Activated naive CD4-positive, alpha-beta T cell treated with anti-CD3 and anti-CD28 coated beads, Interleukin-2, amount 10 ng/mL, durations not matched to agents 7 days and 5 days (primary cell): ENCODE measurements around the gene FBXO8.

Experiments used
- CTCF ChIA-PET: fragments of 350-600 bp; sonication (Branson Sonifier 250); formaldehyde crosslinking; loops from one replicate; lab custom pipeline; 2021; ENCODE audit warnings: antibody characterized with exemption; lab: Charles Lee
- DNase-seq: peaks from one replicate; pipeline ENCODE4 v3.0.0-alpha.2; 2020
- H3K27ac Mint-ChIP-seq: one replicate; pipeline ENCODE4 v1.8.0; 2021; ENCODE audit warnings: mild to moderate bottlenecking, moderate library complexity, mixed read lengths
- H3K27me3 Mint-ChIP-seq: one replicate; pipeline ENCODE4 v1.8.0; 2021; ENCODE audit warnings: mild to moderate bottlenecking, mixed read lengths
- H3K36me3 Mint-ChIP-seq: one replicate; pipeline ENCODE4 v1.8.0; 2021; ENCODE audit warnings: mixed read lengths
- H3K4me1 Mint-ChIP-seq: one replicate; pipeline ENCODE4 v1.8.0; 2021; ENCODE audit warnings: mixed read lengths
- H3K4me3 Mint-ChIP-seq: one replicate; pipeline ENCODE4 v1.8.0; 2021; ENCODE audit warnings: mild to moderate bottlenecking, moderate library complexity, mixed read lengths
- H3K9me3 Mint-ChIP-seq: one replicate; pipeline ENCODE4 v1.8.0; 2021; ENCODE audit warnings: mixed read lengths

Gene FBXO8

DNA sequence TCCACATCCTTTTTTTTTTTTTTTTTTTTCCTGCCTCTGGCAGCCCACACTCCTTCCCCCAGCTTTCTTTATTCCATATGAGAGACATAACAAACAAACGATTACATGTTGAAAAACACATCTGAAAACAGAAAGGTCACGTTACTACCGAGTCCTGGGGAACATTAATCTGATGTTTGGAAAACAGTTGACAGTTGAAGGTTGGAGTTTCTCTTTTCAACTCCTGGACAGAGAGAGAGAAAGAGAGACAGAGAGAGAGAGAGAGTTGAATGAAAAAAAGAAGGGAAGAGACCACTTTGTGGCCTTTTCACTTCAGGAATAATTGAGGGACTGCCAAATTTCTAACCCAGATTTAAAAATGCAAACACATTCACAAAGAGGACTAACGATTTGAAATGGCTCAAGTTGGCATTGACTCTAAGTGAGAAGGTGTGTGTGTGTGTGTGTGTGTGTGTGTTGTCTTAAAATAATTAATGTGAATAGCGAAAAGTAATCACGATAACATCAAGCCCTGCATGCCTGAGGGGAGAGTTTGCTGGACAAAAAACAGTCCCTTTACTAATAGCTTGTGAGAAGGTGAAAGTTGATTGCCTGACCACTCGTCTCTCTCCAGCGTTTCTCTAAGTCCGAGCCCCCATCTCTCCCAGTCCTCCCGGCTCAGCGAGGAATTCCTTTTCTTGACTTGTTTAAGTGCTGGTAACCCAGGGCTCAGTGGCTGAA, 67.3 kb downstream of the FBXO8 start:
- Mint-ChIP-seq H3K27me3 (peaks cover 79% of the 10 kb centered on the region), H3K27ac (peak overlapping the region; percentile 67), H3K4me3 (no peak overlapping the region), H3K36me3 (peaks cover 3% of the 10 kb centered on the region), H3K4me1 (peaks cover 44% of the 10 kb centered on the region), H3K9me3 (no peaks in the 10 kb centered on the region)
- CTCF ChIA-PET = interaction anchor here (0.7 to 1.3 kb wide), 2 partner anchors 24 to 712 kb away, joined by 3 read pairs; no protein-coding TSS in a partner anchor
- DNase-seq = no peak

DNA sequence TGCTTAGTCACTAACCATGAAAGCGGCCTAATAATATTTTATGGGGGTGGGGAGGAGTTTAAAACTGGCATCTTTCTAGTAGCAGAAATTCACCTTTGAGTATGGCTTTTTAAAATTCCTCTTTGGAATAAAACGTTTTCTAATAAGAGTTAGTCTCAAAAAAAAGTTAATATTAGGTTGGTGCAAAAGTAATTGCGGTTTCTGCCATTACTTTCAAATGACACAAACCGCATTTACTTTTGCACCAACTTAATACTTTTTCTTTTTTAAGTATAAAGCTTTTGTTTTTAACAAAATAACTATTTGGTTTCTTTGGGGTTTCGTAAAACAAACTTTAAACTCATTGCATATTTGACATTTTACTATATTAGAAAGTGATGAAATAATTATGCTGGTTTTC, 68.4 kb downstream of the FBXO8 start:
- Mint-ChIP-seq H3K9me3 (no peaks in the 10 kb centered on the region), H3K4me3 (no peak overlapping the region), H3K36me3 (peaks cover 3% of the 10 kb centered on the region), H3K27me3 (peaks cover 86% of the 10 kb centered on the region), H3K4me1 (peaks cover 44% of the 10 kb centered on the region), H3K27ac (no peak overlapping the region)
- no peak for DNase-seq
- CTCF ChIA-PET = interaction anchor here (1.0 kb wide), 1 partner anchor 9 kb away, joined by 3 read pairs; no protein-coding TSS in a partner anchor

DNA sequence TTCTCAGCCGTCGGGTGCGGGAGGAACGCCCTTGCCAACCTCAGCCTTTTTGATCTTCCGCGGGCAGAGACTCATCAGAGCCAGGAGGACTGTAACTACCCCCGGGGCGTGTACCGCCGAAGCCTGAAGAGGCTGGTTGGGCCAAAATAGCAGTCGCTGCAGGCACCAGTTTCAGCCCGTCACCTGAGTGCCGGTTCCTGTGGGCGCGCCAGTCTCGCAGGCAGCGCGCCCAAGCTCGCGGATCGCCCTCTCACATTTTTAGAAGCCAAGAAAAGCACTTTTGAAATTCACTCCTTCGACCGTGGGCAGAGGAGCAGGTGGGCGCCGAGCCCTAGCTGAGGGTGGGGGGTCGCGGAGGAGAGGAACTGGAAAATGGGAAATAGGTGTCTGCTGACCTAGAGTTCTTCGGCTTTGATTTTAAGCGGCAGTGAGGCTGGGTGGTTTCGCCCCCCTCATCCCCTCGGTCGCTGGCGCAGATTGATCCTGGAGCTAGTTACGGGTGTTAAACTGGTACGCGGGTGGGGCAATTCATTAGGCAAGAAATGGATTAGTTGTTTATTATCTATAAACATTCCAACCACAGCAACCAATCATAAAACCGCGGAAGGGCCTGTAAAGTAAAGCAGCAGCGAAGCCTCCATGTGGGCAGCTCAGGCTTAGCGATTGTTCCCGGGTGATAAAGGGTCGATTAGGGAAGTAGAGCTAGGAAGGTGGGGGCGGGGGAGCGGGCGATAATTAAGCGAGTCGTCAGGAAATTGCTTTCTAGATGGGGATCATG, 69.2 kb downstream of the FBXO8 start:
- Mint-ChIP-seq H3K36me3 (peaks cover 3% of the 10 kb centered on the region), H3K4me3 (peak overlapping the region; percentile 29), H3K9me3 (no peaks in the 10 kb centered on the region), H3K27me3 (peaks cover 89% of the 10 kb centered on the region), H3K27ac (peak overlapping the region; percentile 9), H3K4me1 (peaks cover 44% of the 10 kb centered on the region)
- peak; percentile 41 for DNase-seq
- CTCF ChIA-PET = interaction anchor here (0.6 to 1.0 kb wide), 2 partner anchors 10 to 397 kb away, joined by 3 to 4 read pairs; no protein-coding TSS in a partner anchor

DNA sequence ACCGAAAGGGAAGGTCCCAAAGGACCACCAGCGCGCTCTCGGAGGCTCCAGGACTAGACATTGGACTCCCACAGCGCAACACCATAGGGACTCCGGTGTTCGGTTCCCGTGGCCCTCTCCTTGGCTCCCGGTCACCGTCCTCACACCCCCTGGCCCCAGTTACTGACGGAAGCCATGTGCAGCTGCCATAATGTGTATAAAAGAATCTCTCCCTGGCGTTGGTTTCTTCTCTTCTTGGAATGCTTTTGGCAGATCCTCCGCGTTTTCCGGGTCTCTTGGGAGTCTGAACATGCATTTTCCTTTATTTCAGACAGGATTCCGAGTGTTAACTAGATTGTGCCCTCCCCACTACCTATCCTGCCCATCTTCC, 69.8 kb downstream of the FBXO8 start:
- Mint-ChIP-seq H3K4me1 (peaks cover 44% of the 10 kb centered on the region), H3K36me3 (peaks cover 3% of the 10 kb centered on the region)

DNA sequence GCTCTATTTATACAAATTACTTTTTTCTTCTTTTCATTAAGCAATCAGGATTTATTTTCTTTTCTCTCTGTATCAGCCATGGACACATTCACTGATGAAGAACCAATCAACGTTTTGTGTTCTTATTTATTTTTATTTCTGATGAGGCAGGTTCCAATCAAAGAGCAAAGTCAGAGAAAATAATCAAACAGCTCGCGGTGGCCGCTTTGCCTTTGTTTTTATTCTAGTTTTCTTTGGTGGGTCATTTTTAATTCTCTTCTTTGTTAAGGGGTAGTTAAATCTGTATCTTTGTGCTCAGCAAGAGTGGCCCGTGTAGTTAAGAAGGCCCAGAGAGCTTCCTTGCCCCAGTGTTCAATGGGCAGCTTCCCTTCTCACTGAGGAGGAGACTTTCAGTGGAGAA, 71.4 kb downstream of the FBXO8 start:
- H3K4me1 Mint-ChIP-seq = peaks cover 32% of the 10 kb centered on the region
- no peak for DNase-seq
- no peak overlapping the region for H3K27ac Mint-ChIP-seq
- H3K36me3 Mint-ChIP-seq = peaks cover 3% of the 10 kb centered on the region
- peaks cover 72% of the 10 kb centered on the region for H3K27me3 Mint-ChIP-seq
- H3K9me3 Mint-ChIP-seq = no peaks in the 10 kb centered on the region
- H3K4me3 Mint-ChIP-seq = no peak overlapping the region
- CTCF ChIA-PET = interaction anchor here (0.9 to 1.2 kb wide), 2 partner anchors 55 to 108 kb away, joined by 3 read pairs; no protein-coding TSS in a partner anchor

More for the DNA sequence above, 69.8 kb downstream of the FBXO8 start:
- Mint-ChIP-seq H3K9me3 (no peaks in the 10 kb centered on the region), H3K27me3 (peaks cover 86% of the 10 kb centered on the region), H3K4me3 (peak overlapping the region; percentile 29), H3K27ac (no peak overlapping the region)
- no peak for DNase-seq
- CTCF ChIA-PET = interaction anchor here (0.6 kb wide), 1 partner anchor 398 kb away, joined by 4 read pairs; no protein-coding TSS in a partner anchor

DNA sequence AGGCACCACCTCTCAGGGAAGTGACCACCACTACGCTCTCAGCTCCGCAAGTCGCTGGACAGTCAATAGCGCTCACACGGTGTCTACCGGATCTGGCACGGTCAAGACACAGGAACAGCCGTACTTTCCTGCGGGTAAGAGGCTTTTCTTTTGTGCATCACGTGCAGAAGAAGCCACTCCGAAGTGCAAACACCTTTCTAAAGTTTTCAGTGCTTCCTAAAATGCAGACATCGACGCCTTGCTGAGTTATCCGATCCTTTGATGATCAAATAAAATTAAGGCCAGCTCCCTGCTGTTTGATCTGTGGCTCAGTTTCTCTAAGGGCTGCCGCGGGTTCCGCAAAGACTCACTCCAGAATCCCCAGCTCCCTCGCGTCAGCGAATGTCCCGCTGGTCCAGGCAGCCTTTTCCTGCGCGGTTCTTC, 71.8 kb downstream of the FBXO8 start:
- CTCF ChIA-PET = interaction anchor here (0.9 to 1.2 kb wide), 2 partner anchors 55 to 109 kb away, joined by 3 read pairs; no protein-coding TSS in a partner anchor
- no peak overlapping the region for H3K27ac Mint-ChIP-seq
- DNase-seq = no peak
- H3K27me3 Mint-ChIP-seq = peaks cover 67% of the 10 kb centered on the region
- H3K36me3 Mint-ChIP-seq = peaks cover 2% of the 10 kb centered on the region
- no peak overlapping the region for H3K4me3 Mint-ChIP-seq
- H3K9me3 Mint-ChIP-seq = no peaks in the 10 kb centered on the region
- H3K4me1 Mint-ChIP-seq = peaks cover 28% of the 10 kb centered on the region

DNA sequence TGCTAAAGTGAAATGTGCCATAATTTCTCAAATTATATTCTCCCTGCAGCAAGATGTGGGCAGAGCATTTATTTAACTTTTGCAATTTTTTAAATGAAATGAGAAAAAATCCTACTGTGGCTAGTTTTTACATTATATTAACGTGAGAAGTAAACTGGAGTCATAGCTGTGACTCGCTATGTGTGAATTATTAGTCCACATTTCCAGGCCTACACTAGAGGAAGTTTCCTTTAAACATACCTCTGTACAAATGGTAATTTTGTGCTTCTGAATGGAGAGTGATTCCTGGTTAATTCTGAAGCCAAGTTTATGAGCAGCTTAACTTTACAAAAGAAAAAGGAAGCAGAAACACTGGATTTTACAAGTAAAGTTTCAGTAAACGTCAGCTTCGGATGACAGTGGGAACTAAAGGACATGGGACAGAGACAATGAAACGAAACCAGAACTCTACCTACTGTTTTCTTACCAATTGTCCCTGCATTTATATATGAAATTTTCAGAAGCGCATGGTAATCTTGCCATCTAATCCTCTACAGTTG, 72.4 kb downstream of the FBXO8 start:
- no peak overlapping the region for H3K4me3 Mint-ChIP-seq
- H3K36me3 Mint-ChIP-seq = no peaks in the 10 kb centered on the region
- H3K27ac Mint-ChIP-seq = no peak overlapping the region

DNA sequence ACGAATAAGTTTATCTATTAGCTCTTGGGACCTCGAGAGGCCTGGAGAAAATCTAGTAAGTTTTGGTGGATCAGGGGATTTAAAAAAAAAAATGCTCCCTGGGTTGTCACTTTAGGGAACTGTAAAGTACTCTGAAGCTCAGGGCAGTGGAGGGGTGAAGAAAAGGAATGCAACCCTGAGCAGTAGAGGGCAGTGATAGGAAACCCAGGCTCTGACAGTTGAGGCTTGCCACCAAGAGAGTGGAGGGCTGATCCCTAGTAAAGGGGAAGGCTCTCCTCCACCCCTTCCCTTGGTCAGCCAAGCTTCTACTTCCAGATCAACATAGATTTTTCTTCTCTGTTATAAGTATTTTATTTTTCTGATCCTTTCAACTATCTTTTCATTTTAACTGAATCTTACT, 73.1 kb downstream of the FBXO8 start:
- Mint-ChIP-seq H3K9me3 (no peaks in the 10 kb centered on the region), H3K27ac (no peak overlapping the region)

More for the DNA sequence above, 72.4 kb downstream of the FBXO8 start:
- DNase-seq = no peak
- peaks cover 22% of the 10 kb centered on the region for H3K4me1 Mint-ChIP-seq
- CTCF ChIA-PET = no interaction called here
- peaks cover 61% of the 10 kb centered on the region for H3K27me3 Mint-ChIP-seq
- H3K9me3 Mint-ChIP-seq = no peaks in the 10 kb centered on the region

DNA sequence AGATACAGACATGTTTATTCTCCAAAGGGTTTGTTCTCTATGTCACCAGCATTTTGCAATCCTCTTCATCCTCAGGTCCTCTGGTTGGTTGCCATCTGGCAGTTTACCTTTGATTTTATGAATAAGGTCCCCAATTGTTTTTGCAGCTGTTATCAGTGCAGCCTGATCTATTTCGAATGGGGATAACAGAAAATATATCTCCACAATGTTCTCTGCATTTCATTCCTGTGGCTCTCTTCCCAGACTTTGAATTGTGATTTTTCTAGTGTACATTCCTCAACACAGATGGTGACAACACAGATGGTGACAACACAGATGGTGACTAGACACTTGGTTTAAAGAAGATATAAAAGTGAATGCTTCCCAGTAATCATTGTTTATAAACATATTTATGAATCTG, 74.1 kb downstream of the FBXO8 start:
- peaks cover 14% of the 10 kb centered on the region for H3K4me1 Mint-ChIP-seq
- no peak overlapping the region for H3K4me3 Mint-ChIP-seq
- CTCF ChIA-PET = no interaction called here
- peaks cover 51% of the 10 kb centered on the region for H3K27me3 Mint-ChIP-seq
- DNase-seq = no peak
- no peak overlapping the region for H3K27ac Mint-ChIP-seq
- H3K9me3 Mint-ChIP-seq = no peaks in the 10 kb centered on the region
- H3K36me3 Mint-ChIP-seq = no peaks in the 10 kb centered on the region

More for the DNA sequence above, 73.1 kb downstream of the FBXO8 start:
- no peak overlapping the region for H3K4me3 Mint-ChIP-seq
- peaks cover 54% of the 10 kb centered on the region for H3K27me3 Mint-ChIP-seq
- H3K4me1 Mint-ChIP-seq = peaks cover 20% of the 10 kb centered on the region
- no peak for DNase-seq
- no peaks in the 10 kb centered on the region for H3K36me3 Mint-ChIP-seq
- CTCF ChIA-PET = no interaction called here

DNA sequence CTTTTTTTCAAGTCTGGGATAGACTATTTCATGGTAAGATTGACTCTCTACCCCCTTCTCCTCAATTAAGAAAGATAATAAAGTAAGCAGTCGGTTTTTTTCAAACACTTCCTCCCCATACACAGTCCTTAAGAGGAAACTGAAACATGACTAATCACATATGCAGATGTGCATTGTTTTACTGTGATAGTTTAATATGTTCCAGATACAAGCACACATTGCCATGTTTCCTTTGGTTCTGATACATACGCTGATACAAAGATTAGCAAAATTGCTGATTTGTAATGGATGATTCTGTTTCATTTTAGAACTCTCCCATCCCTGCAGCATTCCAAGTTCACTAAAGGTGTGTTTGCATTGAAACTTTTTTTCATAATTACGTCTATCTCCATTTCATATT, 76.1 kb downstream of the FBXO8 start:
- H3K9me3 Mint-ChIP-seq = no peaks in the 10 kb centered on the region
- peaks cover 34% of the 10 kb centered on the region for H3K27me3 Mint-ChIP-seq
- H3K4me3 Mint-ChIP-seq = no peak overlapping the region
- CTCF ChIA-PET = no interaction called here
- H3K36me3 Mint-ChIP-seq = no peaks in the 10 kb centered on the region
- H3K4me1 Mint-ChIP-seq = peaks cover 5% of the 10 kb centered on the region
- no peak overlapping the region for H3K27ac Mint-ChIP-seq
- DNase-seq = no peak

DNA sequence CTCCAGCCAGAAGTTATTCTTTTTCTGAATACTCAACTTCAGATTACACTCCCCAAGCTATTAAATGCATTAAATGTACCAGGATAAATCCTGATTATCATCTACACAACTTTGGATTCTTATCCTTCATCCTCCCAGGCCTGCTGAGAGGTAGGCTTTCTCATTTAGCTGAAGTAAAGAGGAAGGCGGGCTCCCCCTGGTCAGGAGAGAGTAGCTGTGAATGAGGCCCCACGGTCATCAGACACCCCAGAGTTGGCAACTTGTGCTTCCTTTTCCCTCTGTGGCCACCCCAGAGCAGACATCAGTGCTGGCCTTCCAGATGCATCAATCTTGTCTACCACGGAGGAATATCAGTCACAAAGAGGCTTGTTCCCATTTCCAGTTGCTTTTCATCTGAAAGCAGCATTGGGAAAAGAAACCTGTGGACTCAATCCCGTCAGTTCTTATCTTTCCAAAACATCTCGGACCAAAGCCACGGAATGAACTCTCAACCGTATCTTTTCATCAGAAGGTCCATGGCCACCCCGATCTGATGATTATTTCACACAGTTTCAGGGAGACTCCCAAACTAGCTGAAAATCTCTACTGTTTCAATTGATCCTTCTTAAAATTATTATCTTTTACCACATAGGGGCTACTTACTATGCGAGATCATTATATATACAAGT, 79.2 kb downstream of the FBXO8 start:
- CTCF ChIA-PET = no interaction called here
- H3K27ac Mint-ChIP-seq = no peak overlapping the region

DNA sequence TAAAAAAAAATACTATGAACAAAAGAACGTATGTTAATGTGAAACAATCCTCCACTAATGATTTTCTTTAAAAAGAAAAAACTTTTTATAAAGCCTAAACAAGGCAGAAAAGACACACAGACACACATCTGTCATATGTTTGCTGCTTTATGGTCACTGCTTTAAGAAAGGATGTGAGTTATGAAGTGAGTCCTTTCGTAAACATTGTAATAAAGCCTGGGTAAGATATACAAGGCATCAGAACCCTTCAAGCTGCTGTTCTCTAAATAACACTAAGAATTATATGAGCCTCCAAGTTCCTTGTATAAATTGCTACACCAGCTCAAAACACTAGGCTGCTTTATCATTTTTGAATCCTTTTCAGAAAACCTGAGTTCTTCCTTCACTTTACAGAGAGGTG, 81.6 kb downstream of the FBXO8 start:
- peaks cover 6% of the 10 kb centered on the region for H3K27me3 Mint-ChIP-seq
- no peaks in the 10 kb centered on the region for H3K36me3 Mint-ChIP-seq
- DNase-seq = no peak
- H3K9me3 Mint-ChIP-seq = no peaks in the 10 kb centered on the region
- no peaks in the 10 kb centered on the region for H3K4me1 Mint-ChIP-seq
- H3K4me3 Mint-ChIP-seq = no peak overlapping the region
- H3K27ac Mint-ChIP-seq = no peak overlapping the region
- CTCF ChIA-PET = no interaction called here

More for the DNA sequence above, 79.2 kb downstream of the FBXO8 start:
- no peak overlapping the region for H3K4me3 Mint-ChIP-seq
- no peaks in the 10 kb centered on the region for H3K36me3 Mint-ChIP-seq
- H3K9me3 Mint-ChIP-seq = no peaks in the 10 kb centered on the region
- peaks cover 11% of the 10 kb centered on the region for H3K27me3 Mint-ChIP-seq
- H3K4me1 Mint-ChIP-seq = no peaks in the 10 kb centered on the region
- no peak for DNase-seq

DNA sequence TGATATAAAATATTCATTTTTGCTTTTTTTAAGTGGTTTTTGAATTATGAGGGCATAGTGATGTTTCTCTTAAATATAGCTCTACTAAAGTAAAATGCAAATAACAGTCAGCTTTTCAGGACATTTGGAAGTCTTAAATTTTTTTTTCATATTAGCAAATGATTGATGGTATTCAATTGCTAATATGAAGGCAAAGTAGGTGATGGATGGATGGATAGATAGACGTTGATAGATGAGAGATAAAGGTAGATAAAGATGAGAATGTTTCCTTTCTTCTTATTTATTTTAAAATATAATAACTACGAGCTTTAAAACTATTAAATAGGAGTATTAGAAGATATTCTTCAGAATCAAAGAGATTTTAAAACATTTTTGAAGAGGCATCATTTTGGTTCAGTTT, 83.7 kb downstream of the FBXO8 start:
- CTCF ChIA-PET = no interaction called here
- Mint-ChIP-seq H3K27ac (no peak overlapping the region), H3K4me3 (no peak overlapping the region), H3K36me3 (no peaks in the 10 kb centered on the region), H3K9me3 (no peaks in the 10 kb centered on the region), H3K27me3 (peaks cover 20% of the 10 kb centered on the region), H3K4me1 (no peaks in the 10 kb centered on the region)
- no peak for DNase-seq

DNA sequence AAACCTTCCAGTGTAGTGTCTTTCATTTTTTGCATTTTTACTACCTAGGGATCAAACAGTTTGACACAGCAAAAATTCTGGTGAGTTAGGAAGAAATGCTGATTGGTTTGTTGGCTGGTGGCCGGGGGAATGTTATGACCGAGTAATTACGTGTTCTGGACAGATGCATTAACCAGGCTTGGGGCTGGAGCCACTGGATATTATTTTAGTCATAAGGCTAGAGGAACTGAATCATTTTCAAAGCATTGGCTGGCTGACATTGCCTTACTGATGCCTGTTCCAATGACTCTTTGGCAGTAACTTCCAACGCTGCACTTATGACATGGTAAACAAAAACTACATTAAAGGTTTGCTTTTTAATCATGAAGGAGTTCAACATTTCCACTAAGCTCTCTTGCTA, 84.6 kb downstream of the FBXO8 start:
- no peak overlapping the region for H3K27ac Mint-ChIP-seq
- H3K4me1 Mint-ChIP-seq = no peaks in the 10 kb centered on the region
- H3K9me3 Mint-ChIP-seq = no peaks in the 10 kb centered on the region
- no peak overlapping the region for H3K4me3 Mint-ChIP-seq
- DNase-seq = no peak
- CTCF ChIA-PET = no interaction called here
- H3K27me3 Mint-ChIP-seq = peaks cover 17% of the 10 kb centered on the region
- no peaks in the 10 kb centered on the region for H3K36me3 Mint-ChIP-seq
